Epidermal melanocyte (primary cell): ENCODE results near the gene MGAT3.
"Not testable (repeated sequence)": the region's sequence is repeated elsewhere in the genome, so short reads cannot be mapped to it uniquely, and the experiment has no call there.

Source experiments
- DNase-seq: peaks from one replicate; pipeline ENCODE4 v3.0.0; 2011; ENCODE audit warnings: low spot score; ENCODE audit not compliant: insufficient read length

The MGAT3 gene

GRCh38 chr22:39489094-39490068, 32.6 kb downstream of the MGAT3 start:
- no peak for DNase-seq

GRCh38 chr22:39490135-39490798, 33.5 kb downstream of the MGAT3 start:
- peak; percentile 86 for DNase-seq

- DNase-seq = no peak
Measured at GRCh38 chr22:39490966-39491680, 34.3 kb downstream of the MGAT3 start.

- no peak for DNase-seq
Measured at GRCh38 chr22:39491696-39492095, 34.9 kb downstream of the MGAT3 start.

- DNase-seq = no peak
Measured at GRCh38 chr22:39492186-39492585, 35.4 kb downstream of the MGAT3 start.

GRCh38 chr22:39493759-39494158, 36.9 kb downstream of the MGAT3 start:
- peak; percentile 65 for DNase-seq

GRCh38 chr22:39494471-39495120, 37.8 kb downstream of the MGAT3 start:
- DNase-seq = no peak

GRCh38 chr22:39496131-39496838, 39.5 kb downstream of the MGAT3 start:
- no peak for DNase-seq

- no peak for DNase-seq
Measured at GRCh38 chr22:39497429-39497828, 40.6 kb downstream of the MGAT3 start.

- no peak for DNase-seq
Measured at GRCh38 chr22:39498368-39498767, 41.6 kb downstream of the MGAT3 start.

GRCh38 chr22:39498802-39499201, 42.0 kb downstream of the MGAT3 start:
- no peak for DNase-seq

GRCh38 chr22:39500101-39500500, 43.3 kb downstream of the MGAT3 start:
- no peak for DNase-seq

GRCh38 chr22:39501644-39502108, 44.9 kb downstream of the MGAT3 start:
- no peak for DNase-seq

- DNase-seq = peak; percentile 90
Measured at GRCh38 chr22:39502109-39502788, 45.4 kb downstream of the MGAT3 start, which contains the start of gene MIEF1. Gene MIEF1, plus strand, starts transcription at chr22:39502290. Its CDS starts 9,005 bp downstream, at chr22:39511295.

GRCh38 chr22:39502789-39503409, 46.1 kb downstream of the MGAT3 start:
- DNase-seq = no peak

- no peak for DNase-seq
Measured at GRCh38 chr22:39503630-39504029, 46.8 kb downstream of the MGAT3 start.

GRCh38 chr22:39504071-39504470, 47.3 kb downstream of the MGAT3 start:
- DNase-seq = no peak

GRCh38 chr22:39507021-39507420, 50.2 kb downstream of the MGAT3 start:
- not testable (repeated sequence) for DNase-seq

- DNase-seq = no peak
Measured at GRCh38 chr22:39508393-39508792, 51.6 kb downstream of the MGAT3 start.
